DMS 273 (cell line): ENCODE data around the gene SERPINI2.
"Not testable (repeated sequence)": the region's sequence is repeated elsewhere in the genome, so short reads cannot be mapped to it uniquely, and the experiment has no call there.

ENCODE experiments used
- DNase-seq: peaks from one replicate; lab custom pipeline; 2025; ENCODE audit not compliant: unreplicated experiment; lab: John Stamatoyannopoulos, UW

The SERPINI2 gene

DNA sequence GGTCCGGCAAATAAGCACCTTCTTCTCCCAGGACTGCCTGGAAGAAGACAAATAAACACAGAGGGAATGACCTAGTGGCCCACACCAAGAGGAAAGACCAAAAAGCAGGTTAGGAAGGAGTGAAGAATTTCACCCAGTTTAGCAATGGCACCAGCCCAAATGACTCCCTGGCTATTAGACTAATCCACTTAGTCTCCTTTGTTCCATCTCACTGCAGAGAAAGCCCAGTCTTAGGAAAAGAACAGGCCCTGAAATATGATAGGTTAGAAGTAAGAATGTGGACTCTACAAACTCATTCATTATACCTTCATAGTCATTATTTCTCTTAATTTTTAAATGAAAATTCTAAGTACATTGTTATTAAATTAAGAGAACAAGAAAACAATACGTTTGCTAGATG lies 23.2 kb downstream of the SERPINI2 start:
- DNase-seq, result no peak

DNA sequence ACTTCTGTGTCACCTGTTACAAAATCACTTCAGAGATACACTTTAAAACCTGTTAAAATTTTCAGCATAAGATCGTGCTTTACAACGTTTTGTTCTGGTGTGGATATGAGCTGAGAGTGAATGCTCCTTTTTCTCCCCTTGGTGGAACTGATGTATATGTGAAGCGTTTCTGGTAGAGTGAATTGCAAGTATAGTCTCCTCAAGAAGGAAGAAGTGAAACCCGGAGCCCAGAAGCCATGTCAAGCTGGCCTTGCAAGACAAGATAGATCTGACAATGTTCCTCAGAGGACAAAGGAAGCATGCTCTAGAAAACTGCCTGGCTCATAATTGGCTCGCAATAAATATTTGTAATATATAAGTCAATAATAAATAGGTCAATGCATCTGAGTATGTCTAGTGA lies 23.6 kb downstream of the SERPINI2 start:
- no peak for DNase-seq

DNA sequence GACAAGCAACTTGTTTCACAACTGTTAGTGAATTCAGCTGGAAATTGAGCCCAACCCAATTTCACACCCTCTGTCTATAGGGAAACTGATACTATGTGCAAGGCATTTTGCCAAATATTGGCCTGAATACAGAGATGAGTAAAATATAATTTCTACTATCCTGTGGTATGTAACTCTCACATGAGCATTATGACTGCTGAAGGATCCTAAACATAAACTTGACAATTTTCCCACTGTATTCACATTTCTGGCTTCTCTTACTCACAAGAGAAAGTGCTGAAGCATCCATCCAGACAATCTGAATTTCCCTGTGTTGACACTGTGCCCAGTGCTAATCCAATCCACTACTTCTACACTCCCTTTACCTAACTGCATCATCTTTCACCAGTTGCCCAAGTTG lies 28.4 kb downstream of the SERPINI2 start:
- DNase-seq, result no peak

DNA sequence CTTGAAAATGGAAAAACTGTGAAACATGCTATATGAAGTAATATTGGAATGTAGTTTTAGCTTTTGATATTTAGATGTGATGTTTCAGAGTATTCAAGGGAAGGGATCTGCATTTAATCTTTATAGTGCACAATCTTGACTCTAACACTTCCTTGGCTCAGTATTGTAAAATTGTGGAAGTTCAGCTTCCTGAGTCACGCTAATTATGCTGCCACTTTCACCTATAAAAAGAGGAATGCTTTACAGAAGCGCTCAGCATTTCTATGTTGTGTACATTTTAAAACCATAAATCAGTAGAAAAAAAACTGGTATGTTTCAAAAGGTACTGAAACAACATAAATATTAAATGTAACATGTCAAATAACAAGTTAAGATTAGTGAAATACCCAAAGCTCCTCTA lies 32.6 kb downstream of the SERPINI2 start:
- DNase-seq, result no peak

DNA sequence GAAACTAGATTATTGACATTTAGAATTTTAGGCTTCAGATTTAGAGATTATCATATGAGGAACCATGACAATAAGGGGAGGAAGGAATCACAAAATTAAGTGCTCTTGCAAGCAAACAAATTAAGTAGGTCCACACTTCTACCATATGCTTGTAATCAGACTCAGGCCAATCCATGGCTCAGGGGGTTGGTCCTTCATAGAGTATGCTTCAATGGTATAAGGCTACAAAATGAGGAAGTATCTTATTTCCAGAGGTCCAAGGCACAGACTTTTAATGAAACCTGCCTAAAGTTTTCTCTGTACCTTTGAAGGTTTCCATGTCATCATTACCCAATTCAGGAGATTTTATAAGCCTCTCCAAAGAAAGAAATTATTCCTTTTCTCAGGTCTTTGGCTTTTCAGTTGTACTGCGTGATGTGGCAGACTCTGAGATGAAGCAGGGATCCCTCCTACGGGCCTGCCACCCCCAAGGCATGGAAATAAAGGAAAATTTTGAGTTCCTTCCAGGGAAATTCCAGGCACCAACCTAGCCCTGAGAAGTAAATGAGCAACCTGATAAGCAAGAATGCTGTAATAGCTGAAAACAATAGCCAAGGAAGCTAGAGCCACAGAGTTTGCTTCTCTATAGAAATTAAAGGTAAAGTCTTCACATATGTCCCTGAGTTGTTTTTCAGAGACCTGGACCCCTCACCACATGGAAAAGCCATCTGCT lies 36.3 kb downstream of the SERPINI2 start:
- no peak for DNase-seq

DNA sequence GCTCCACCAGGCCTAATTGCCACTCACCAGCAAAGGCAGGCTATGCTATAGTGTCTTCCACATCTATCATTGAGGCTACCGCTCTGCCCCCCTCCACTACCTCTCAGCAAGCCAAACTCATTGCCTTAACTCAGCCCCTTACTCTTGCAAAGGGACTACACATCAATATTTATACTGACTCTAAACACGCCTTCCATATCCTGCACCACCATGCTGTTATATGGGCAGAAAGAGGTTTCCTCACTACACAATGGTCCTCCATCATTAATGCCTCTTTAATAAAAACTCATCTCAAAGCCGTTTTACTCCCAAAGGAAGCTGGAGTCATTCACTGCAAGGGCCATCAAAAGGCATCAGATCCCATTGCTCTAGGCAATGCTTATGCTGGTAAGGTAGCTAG lies 46.9 kb downstream of the SERPINI2 start:
- not testable (repeated sequence) for DNase-seq

DNA sequence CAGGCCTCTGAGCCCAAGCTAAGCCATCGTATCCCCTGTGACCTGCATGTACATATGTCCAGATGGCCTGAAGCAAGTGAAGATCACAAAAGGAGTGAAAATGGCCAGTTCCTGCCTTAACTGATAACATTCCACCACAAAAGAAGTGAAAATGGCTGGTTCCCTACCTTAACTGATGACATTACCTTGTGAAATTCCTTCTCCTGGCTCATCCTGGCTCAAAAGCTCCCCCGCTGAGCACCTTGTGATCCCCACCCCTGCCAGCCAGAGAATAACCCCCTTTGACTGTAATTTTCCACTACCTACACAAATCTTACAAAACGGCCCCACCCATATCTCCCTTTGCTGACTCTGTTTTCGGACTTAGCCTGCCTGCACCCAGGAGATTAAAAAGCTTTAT lies 51.4 kb downstream of the SERPINI2 start:
- DNase-seq, result not testable (repeated sequence)

DNA sequence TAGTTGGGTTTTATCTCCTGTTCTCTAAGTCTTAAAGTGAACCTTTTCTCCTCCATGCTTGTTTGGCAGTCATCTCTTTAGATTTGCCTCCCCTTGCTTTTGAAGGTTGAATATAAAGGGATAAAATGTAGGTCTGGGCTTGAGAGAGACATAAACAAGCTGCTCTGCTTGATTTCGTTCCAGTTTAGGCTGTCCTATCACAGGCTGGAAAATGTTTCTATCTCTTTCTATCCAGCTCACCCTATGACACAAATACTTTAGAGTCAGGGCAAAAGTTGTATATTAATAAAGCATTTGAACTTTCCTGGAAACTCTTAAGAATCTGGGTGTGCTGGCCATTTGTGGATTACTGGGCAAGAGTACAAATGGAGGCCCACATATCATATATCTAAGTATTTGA lies 64.2 kb downstream of the SERPINI2 start:
- no peak for DNase-seq

DNA sequence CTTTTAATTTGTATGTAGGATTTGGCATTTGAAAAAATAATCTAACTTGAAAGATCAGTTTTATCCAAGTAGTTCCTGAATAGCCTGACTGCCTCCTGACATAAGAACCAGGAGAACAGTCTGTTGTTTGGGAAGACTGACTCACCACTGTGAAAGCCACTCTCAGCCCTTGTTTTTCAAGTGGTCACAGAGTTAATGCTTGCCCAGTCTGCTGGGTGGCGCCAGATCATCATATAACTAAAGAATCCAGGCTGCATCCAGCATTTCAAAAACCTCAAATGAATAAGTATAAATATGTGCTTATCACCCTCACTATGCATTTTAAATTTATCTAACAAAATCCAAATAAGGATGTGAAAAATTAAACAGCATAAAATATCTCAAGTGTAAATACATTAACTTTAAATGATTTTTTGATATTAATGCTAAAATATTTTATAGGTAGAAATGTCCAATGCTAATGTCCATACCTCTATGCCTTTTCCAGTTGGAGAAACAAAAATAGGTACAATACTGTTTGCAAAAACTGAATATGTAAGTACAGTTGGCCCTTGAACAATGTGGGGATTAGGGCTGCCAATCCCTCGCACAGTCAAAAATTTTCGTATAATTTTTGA lies 66.9 kb downstream of the SERPINI2 start:
- DNase-seq, result peak; percentile 84

DNA sequence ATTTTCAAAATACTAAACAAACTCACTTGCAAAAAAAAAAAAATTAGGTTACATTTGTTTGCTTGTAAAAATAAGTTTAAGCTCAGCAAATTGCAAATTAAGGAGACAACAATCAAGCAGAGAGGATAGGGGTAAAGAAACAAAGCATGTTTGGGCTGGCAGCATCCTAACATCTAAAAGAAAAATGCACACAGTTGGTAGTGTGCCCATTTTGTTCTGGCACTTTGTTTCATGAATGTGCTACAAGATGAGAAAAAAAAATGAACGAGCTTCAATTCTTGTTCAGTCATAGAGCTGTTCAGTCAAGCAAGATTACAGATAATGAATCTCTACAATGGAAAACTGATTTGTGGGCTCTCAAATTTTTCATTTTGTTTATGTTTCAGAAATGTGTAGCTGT lies 76.0 kb downstream of the SERPINI2 start:
- no peak for DNase-seq

DNA sequence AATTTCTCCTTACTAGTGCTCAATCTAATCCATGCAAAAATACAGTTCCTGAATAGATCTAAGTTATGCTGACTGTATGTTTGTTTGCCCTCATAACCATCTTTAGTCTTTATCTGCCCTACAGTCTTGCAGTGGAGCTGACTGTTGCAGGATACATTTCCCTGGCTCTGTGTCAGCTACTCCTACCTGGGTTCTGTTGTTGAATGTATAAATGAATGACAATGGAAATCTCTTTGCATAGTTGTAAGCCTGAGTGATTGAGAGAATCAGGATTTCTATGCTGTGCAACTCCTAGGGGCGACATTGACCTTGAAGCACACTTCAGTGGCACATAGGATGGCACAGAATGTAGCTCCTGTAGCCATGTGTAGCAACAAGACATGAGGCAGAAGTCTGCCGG lies 77.8 kb downstream of the SERPINI2 start:
- DNase-seq, result no peak

DNA sequence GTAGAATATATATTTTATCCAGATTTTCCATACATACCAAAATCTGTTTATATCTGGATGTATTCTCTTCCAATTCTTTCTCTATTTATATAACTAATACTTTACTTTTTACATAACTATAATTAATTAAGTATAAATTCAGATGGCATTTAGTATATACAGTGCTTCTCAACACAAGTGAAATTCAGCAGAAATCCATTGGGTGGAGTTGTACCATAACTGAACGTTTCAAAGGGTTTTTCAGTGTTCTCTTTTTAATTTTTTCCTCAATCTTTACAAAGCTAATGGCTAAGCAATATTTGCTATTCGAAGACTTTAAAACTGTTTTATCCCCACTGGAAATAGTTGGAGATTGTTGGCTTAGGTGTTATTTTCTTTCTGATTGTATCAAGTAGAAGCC lies 79.8 kb downstream of the SERPINI2 start:
- DNase-seq, result peak; percentile 38
